ENCODE results near the gene ZNF362.

ZNF362 gene

GRCh38 chr1:33246171-33246570 is 10.1 kb upstream of the ZNF362 start:
- FAIRE-seq = no peak

- no peak for FAIRE-seq
These were observed 8.7 kb upstream of the ZNF362 start for GRCh38 chr1:33247545-33247944.

GRCh38 chr1:33248244-33248643 is 8.0 kb upstream of the ZNF362 start:
- FAIRE-seq = no peak

GRCh38 chr1:33249422-33249821 is 6.9 kb upstream of the ZNF362 start:
- FAIRE-seq = no peak

- no peak for FAIRE-seq
These were observed 6.1 kb upstream of the ZNF362 start for GRCh38 chr1:33250217-33250616.

GRCh38 chr1:33250724-33251123 is 5.6 kb upstream of the ZNF362 start:
- FAIRE-seq = no peak

GRCh38 chr1:33254491-33254890 is 1.8 kb upstream of the ZNF362 start:
- no peak for FAIRE-seq

- FAIRE-seq = no peak
These were observed 708 bp upstream of the ZNF362 start for GRCh38 chr1:33255347-33256220.

GRCh38 chr1:33256221-33256470 is 146 bp upstream of the ZNF362 start:
- no peak for FAIRE-seq

GRCh38 chr1:33257207-33257771 is 997 bp downstream of the ZNF362 start:
- no peak for FAIRE-seq

- no peak for FAIRE-seq
These were observed 1.8 kb downstream of the ZNF362 start for GRCh38 chr1:33257772-33258712.

- FAIRE-seq = no peak
These were observed 2.5 kb downstream of the ZNF362 start for GRCh38 chr1:33258788-33259274.

- no peak for FAIRE-seq
These were observed 3.6 kb downstream of the ZNF362 start for GRCh38 chr1:33259879-33260278.

- FAIRE-seq = no peak
These were observed 4.1 kb downstream of the ZNF362 start for GRCh38 chr1:33260439-33260838.

GRCh38 chr1:33261344-33261743 is 5.1 kb downstream of the ZNF362 start:
- FAIRE-seq = no peak

- FAIRE-seq = no peak
These were observed 7.7 kb downstream of the ZNF362 start for GRCh38 chr1:33263890-33264504.

GRCh38 chr1:33265780-33266605 is 9.7 kb downstream of the ZNF362 start:
- no peak for FAIRE-seq

GRCh38 chr1:33266766-33267165 is 10.5 kb downstream of the ZNF362 start:
- no peak for FAIRE-seq

- no peak for FAIRE-seq
These were observed 11.3 kb downstream of the ZNF362 start for GRCh38 chr1:33267468-33268205.

GRCh38 chr1:33268457-33268856 is 12.2 kb downstream of the ZNF362 start:
- no peak for FAIRE-seq

GRCh38 chr1:33268927-33269610 is 12.8 kb downstream of the ZNF362 start:
- no peak for FAIRE-seq

Measured in TTC549 (cell line).